Measurements from ENCODE around the gene MXRA8. TPM values are rescaled to one million over a fixed set of nuclear protein-coding genes. Genes with fewer than 3 reads are reported as not detected.
"Not testable (repeated sequence)": the region's sequence is repeated elsewhere in the genome, so short reads cannot be mapped to it uniquely, and the experiment has no call there.

The MXRA8 gene
- total and polyA plus RNA-seq, 5 donors from 2014 or later: 0.17 TPM; not detected in 4

DNA sequence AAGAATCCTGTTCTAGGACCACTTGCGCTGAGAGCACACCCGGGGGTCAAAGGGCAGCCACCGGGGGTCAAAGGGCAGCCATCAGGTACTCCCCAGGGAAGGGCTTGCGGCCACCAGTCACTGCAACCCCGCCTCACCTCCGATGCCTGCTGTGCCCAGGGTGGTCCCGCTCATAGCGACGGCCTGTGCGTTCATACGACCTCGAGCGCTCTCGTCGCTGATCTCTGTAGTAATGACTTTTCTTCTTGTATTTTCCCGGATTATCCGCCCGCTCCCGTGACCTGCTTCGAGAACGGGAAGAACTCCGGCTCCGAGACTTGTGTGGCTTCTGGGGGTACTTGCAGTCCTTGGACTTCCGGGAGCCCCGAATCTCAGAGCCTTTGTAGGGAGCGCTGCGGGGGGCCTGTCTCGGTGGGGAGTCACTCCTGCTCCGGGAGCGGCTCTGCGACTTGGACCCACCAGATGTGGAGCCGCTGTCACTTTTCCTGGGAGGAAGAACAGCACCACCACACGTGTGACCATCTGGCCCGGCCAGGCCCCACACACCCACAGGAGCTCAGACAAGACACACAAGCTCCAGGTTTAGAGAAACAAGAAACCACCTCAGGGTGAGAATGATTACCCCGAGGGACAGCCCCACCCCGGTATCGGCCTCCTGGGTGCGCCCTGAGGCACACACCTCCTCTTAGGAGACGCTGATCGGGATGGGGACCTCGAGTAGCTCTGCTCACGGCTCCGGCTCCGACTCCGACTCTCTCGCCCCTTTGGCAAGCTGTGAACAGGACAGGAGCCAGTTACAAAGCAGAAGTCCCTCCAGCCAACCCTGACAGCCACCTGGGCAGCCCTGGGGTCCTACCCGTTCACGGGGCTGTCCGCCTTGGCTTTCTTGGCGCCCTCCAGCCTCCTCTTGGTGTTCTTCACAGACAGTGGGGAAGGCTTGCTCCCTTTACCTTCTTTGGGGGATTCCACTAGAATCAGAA is 29.0 kb upstream of the MXRA8 start:
- Histone ChIP-seq H3K4me3 (ENCODE audit: low read depth, low read length) (no peak overlapping the region), H3K36me3 (ENCODE audit: control insufficient read depth, insufficient read depth, low read length) (peaks cover 62% of the 10 kb centered on the region), H3K9me3 (ENCODE audit: control insufficient read depth in 2 of 2, low read length in 2 of 2) (no peaks in the 10 kb centered on the region), H3K4me1 (ENCODE audit: control insufficient read depth, insufficient read depth, low read length, poor library complexity, severe bottlenecking) (no peaks in the 10 kb centered on the region), H3K27ac (ENCODE audit: insufficient read depth, low read length, poor library complexity, severe bottlenecking) (no peak overlapping the region), H3K27me3 (ENCODE audit: control insufficient read depth, insufficient read depth, low read length) (no peaks in the 10 kb centered on the region)
- DNase-seq (no peak), ATAC-seq (ENCODE audit: low read depth in 2 of 2) (no peak)
- Mint-ChIP-seq H3K36me3 (peaks cover 38% of the 10 kb centered on the region), H3K9me3 (no peaks in the 10 kb centered on the region), H3K4me1 (peaks cover 0 to 6% (median 3%) of the 10 kb centered on the region in 4 donors), H3K27ac (no peak overlapping the region), H3K4me3 (no peak overlapping the region), H3K27me3 (no peaks in the 10 kb centered on the region)

DNA sequence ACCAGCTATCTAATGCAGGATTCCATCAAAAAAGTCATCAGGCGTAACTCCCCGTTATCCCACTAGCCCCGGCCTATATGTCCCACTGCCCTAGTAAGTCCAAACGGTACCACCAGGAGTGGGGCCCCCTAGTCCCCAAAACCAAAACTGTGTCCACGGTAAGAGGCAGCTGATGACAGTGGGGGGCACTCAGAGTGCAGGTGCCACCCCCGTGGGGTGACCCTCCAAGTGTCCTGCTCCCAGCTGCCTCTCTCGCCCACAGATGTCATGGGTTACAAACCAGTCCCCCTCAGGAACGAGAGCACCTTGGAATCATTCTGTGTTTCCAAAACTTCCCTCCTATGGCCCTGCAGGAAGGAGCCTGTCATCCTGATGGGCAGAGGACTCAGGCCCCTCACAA is 27.6 kb upstream of the MXRA8 start:
- no peak overlapping the region for H3K4me3 Mint-ChIP-seq
- H3K27ac Mint-ChIP-seq: no peak overlapping the region
- H3K9me3 ChIP-seq (ENCODE audit: control insufficient read depth in 2 of 2, low read length in 2 of 2): no peaks in the 10 kb centered on the region
- H3K4me3 ChIP-seq (ENCODE audit: low read depth, low read length): no peak overlapping the region
- peaks cover 29% of the 10 kb centered on the region for H3K36me3 Mint-ChIP-seq
- no peaks in the 10 kb centered on the region for H3K4me1 ChIP-seq (ENCODE audit: control insufficient read depth, insufficient read depth, low read length, poor library complexity, severe bottlenecking)
- H3K9me3 Mint-ChIP-seq: no peaks in the 10 kb centered on the region
- no peaks in the 10 kb centered on the region for H3K27me3 ChIP-seq (ENCODE audit: control insufficient read depth, insufficient read depth, low read length)
- H3K4me1 Mint-ChIP-seq: no peaks in the 10 kb centered on the region
- H3K27me3 Mint-ChIP-seq: no peaks in the 10 kb centered on the region
- DNase-seq (no peak), ATAC-seq (ENCODE audit: low read depth in 2 of 2) (no peak)
- peaks cover 47% of the 10 kb centered on the region for H3K36me3 ChIP-seq (ENCODE audit: control insufficient read depth, insufficient read depth, low read length)
- H3K27ac ChIP-seq (ENCODE audit: insufficient read depth, low read length, poor library complexity, severe bottlenecking): no peak overlapping the region

- H3K27me3 Mint-ChIP-seq; H3K9me3 ChIP-seq (ENCODE audit: control insufficient read depth in 2 of 2, low read length in 2 of 2); H3K4me3 Mint-ChIP-seq; DNase-seq; H3K4me1 Mint-ChIP-seq; H3K27ac Mint-ChIP-seq; H3K27ac ChIP-seq (ENCODE audit: insufficient read depth, low read length, poor library complexity, severe bottlenecking); H3K4me3 ChIP-seq (ENCODE audit: low read depth, low read length); H3K4me1 ChIP-seq (ENCODE audit: control insufficient read depth, insufficient read depth, low read length, poor library complexity, severe bottlenecking); ATAC-seq (ENCODE audit: low read depth in 2 of 2); H3K27me3 ChIP-seq (ENCODE audit: control insufficient read depth, insufficient read depth, low read length); H3K9me3 Mint-ChIP-seq: not testable (repeated sequence)
- H3K36me3 Mint-ChIP-seq: peaks cover 23% of the 10 kb centered on the region
- H3K36me3 ChIP-seq (ENCODE audit: control insufficient read depth, insufficient read depth, low read length): peaks cover 41% of the 10 kb centered on the region
Observed at GRCh38 chr1:1385339-1385738, 27.0 kb upstream of the MXRA8 start.

GRCh38 chr1:1381294-1381693 is 22.9 kb upstream of the MXRA8 start:
- H3K9me3 ChIP-seq (ENCODE audit: control insufficient read depth in 2 of 2, low read length in 2 of 2): no peaks in the 10 kb centered on the region
- Mint-ChIP-seq H3K36me3 (peaks cover under 1% of the 10 kb centered on the region), H3K9me3 (no peaks in the 10 kb centered on the region), H3K27me3 (no peaks in the 10 kb centered on the region), H3K27ac (no peak overlapping the region), H3K4me3 (no peak overlapping the region), H3K4me1 (no peaks in the 10 kb centered on the region)
- no peak for ATAC-seq (ENCODE audit: low read depth in 2 of 2)
- H3K4me1 ChIP-seq (ENCODE audit: control insufficient read depth, insufficient read depth, low read length, poor library complexity, severe bottlenecking): no peaks in the 10 kb centered on the region
- H3K36me3 ChIP-seq (ENCODE audit: control insufficient read depth, insufficient read depth, low read length): peaks cover 6% of the 10 kb centered on the region
- no peaks in the 10 kb centered on the region for H3K27me3 ChIP-seq (ENCODE audit: control insufficient read depth, insufficient read depth, low read length)
- DNase-seq: no peak
- H3K4me3 ChIP-seq (ENCODE audit: low read depth, low read length): no peak overlapping the region
- H3K27ac ChIP-seq (ENCODE audit: insufficient read depth, low read length, poor library complexity, severe bottlenecking): no peak overlapping the region

GRCh38 chr1:1380860-1381259 is 22.5 kb upstream of the MXRA8 start:
- H3K9me3 Mint-ChIP-seq: no peaks in the 10 kb centered on the region
- no peak for DNase-seq
- Histone ChIP-seq H3K27ac (ENCODE audit: insufficient read depth, low read length, poor library complexity, severe bottlenecking) (no peak overlapping the region), H3K27me3 (ENCODE audit: control insufficient read depth, insufficient read depth, low read length) (no peaks in the 10 kb centered on the region), H3K36me3 (ENCODE audit: control insufficient read depth, insufficient read depth, low read length) (peaks cover 2% of the 10 kb centered on the region), H3K4me1 (ENCODE audit: control insufficient read depth, insufficient read depth, low read length, poor library complexity, severe bottlenecking) (peaks cover 2% of the 10 kb centered on the region), H3K9me3 (ENCODE audit: control insufficient read depth in 2 of 2, low read length in 2 of 2) (no peaks in the 10 kb centered on the region), H3K4me3 (ENCODE audit: low read depth, low read length) (no peak overlapping the region)
- no peaks in the 10 kb centered on the region for H3K27me3 Mint-ChIP-seq
- no peaks in the 10 kb centered on the region for H3K4me1 Mint-ChIP-seq
- H3K4me3 Mint-ChIP-seq: no peak overlapping the region
- no peak overlapping the region for H3K27ac Mint-ChIP-seq
- ATAC-seq (ENCODE audit: low read depth in 2 of 2): no peak
- no peaks in the 10 kb centered on the region for H3K36me3 Mint-ChIP-seq

DNA sequence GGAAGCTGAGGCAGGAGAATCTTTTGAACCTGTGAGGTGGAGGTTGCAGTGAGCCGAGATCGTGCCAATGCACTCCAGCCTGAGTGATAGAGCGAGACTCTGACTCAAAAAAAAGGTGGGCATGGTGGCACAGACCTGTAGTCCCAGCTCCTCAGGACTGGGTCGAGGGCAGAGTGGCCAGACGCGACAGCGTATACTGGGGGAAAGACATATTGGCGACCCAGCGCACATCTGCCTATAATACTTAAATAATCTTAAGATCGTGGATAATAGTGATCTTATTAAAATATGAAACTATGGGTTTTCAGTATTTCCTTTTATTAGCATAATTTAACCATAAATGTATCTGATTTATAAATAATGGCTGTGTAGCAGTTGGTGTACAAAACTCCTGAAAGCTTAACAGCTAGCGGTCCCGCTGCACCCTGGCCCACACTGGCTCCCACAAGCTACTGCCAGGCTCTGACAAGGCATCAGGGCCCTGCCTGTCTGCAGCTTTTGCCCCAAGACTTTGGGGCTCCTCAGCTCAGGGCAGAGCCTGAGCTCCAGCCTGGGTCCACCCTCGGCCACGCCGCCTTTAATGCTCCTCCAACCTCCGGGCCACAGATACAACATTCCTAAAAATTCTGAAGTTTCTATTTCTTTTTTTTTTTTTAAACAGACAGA is 19.3 kb upstream of the MXRA8 start:
- Mint-ChIP-seq H3K4me1 (peaks cover 0 to 20% (median 6%) of the 10 kb centered on the region in 4 donors), H3K36me3 (no peaks in the 10 kb centered on the region), H3K9me3 (no peaks in the 10 kb centered on the region), H3K27me3 (no peaks in the 10 kb centered on the region), H3K4me3 (peak overlapping the region in 1 of 4 donors; percentile 63), H3K27ac (no peak overlapping the region)
- no peaks in the 10 kb centered on the region for H3K9me3 ChIP-seq (ENCODE audit: control insufficient read depth in 2 of 2, low read length in 2 of 2)
- H3K4me1 ChIP-seq (ENCODE audit: control insufficient read depth, insufficient read depth, low read length, poor library complexity, severe bottlenecking): peaks cover 19% of the 10 kb centered on the region
- H3K36me3 ChIP-seq (ENCODE audit: control insufficient read depth, insufficient read depth, low read length): no peaks in the 10 kb centered on the region
- H3K4me3 ChIP-seq (ENCODE audit: low read depth, low read length): no peak overlapping the region
- ATAC-seq (ENCODE audit: low read depth in 2 of 2) (no peak), DNase-seq (no peak)
- no peaks in the 10 kb centered on the region for H3K27me3 ChIP-seq (ENCODE audit: control insufficient read depth, insufficient read depth, low read length)
- H3K27ac ChIP-seq (ENCODE audit: insufficient read depth, low read length, poor library complexity, severe bottlenecking): no peak overlapping the region

DNA sequence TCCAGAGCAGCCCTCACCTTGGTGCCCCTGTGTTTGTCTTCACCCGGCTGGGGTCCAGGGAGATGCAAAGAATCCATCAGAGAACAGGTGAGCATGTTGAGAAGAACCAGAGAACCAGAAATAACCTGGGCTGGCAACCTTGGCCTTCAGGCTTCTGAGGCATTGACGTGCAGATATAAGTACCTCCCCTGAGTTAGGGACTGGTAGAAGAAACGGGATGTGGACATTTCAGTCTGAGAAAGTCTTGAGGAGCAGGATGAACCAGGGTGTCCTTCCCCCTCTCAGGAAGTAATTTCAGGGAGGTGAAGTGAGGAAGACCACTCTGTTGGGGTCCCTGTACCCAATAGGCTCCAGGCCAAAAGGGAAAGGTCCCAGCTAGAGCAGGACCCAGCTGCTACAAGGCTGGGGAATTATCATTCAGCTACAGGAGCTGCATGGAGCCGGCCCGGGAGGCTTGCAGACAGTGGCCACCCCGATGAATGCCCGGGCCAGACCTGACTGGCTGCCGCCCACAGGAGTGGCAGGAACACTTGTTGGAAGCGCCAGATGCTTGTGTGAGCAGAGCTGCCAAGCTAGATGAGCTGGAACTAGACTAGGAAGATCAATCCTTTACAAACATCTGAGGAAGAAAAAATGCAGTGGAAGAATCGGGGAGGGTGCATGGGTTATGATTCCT is 18.3 kb upstream of the MXRA8 start:
- no peaks in the 10 kb centered on the region for H3K27me3 ChIP-seq (ENCODE audit: control insufficient read depth, insufficient read depth, low read length)
- H3K36me3 ChIP-seq (ENCODE audit: control insufficient read depth, insufficient read depth, low read length): no peaks in the 10 kb centered on the region
- DNase-seq (no peak), ATAC-seq (ENCODE audit: low read depth in 2 of 2) (no peak)
- no peaks in the 10 kb centered on the region for H3K36me3 Mint-ChIP-seq
- no peak overlapping the region for H3K4me3 ChIP-seq (ENCODE audit: low read depth, low read length)
- H3K9me3 ChIP-seq (ENCODE audit: control insufficient read depth in 2 of 2, low read length in 2 of 2): no peaks in the 10 kb centered on the region
- no peak overlapping the region for H3K27ac ChIP-seq (ENCODE audit: insufficient read depth, low read length, poor library complexity, severe bottlenecking)
- H3K27ac Mint-ChIP-seq: peak overlapping the region in 2 of 3 donors; percentile 82 to 96
- H3K9me3 Mint-ChIP-seq: no peaks in the 10 kb centered on the region
- no peaks in the 10 kb centered on the region for H3K27me3 Mint-ChIP-seq
- H3K4me3 Mint-ChIP-seq: peak overlapping the region in 3 of 4 donors; percentile 29 to 88 (median 69)
- peaks cover 0 to 24% (median 6%) of the 10 kb centered on the region in 4 donors for H3K4me1 Mint-ChIP-seq
- peaks cover 28% of the 10 kb centered on the region for H3K4me1 ChIP-seq (ENCODE audit: control insufficient read depth, insufficient read depth, low read length, poor library complexity, severe bottlenecking)
